GM23338 (cell line): ENCODE results near the gene PRC1. TPM values are rescaled to one million over a fixed set of nuclear protein-coding genes. Genes with fewer than 3 reads are reported as not detected.

Source experiments
- ATAC-seq: fragments of 200-7000 bp; cut with Tn5 transposase; 3 replicates; pipeline ENCODE4 v1.9.1; 2020
- DNase-seq: peaks from one replicate; pipeline ENCODE4 v3.0.0-alpha.2; 2015; ENCODE audit warnings: low spot score
- H2AFZ ChIP-seq: fragments of 200-600 bp; sonication (generic); 2 replicates; pipeline ENCODE4 v1.8.0; 2016; ENCODE audit warnings: antibody characterized with exemption, mild to moderate bottlenecking, moderate library complexity
- H3F3A ChIP-seq: fragments of 200-600 bp; sonication (generic); replicated peaks from 2 replicates; pipeline ENCODE4 v1.8.0; 2017; ENCODE audit warnings: antibody characterized with exemption, mixed run types, low read depth
- H3K27ac ChIP-seq: fragments of 200-600 bp; sonication (generic); 2 replicates; pipeline ENCODE4 v1.6.1; 2016; ENCODE audit warnings: low read depth
- H3K27me3 ChIP-seq: fragments of 200-600 bp; sonication (generic); 2 replicates; pipeline ENCODE4 v1.8.0; 2016; ENCODE audit warnings: mild to moderate bottlenecking, mixed run types, moderate library complexity; ENCODE audit not compliant: insufficient read depth
- H3K36me3 ChIP-seq: fragments of 200-600 bp; sonication (generic); 2 replicates; pipeline ENCODE4 v1.8.0; 2016; ENCODE audit warnings: mild to moderate bottlenecking; ENCODE audit not compliant: insufficient read depth
- H3K4me1 ChIP-seq: fragments of 200-600 bp; sonication (generic); 2 replicates; pipeline ENCODE4 v1.8.0; 2016; ENCODE audit warnings: mild to moderate bottlenecking, moderate library complexity; ENCODE audit not compliant: insufficient read depth
- H3K4me2 ChIP-seq: fragments of 200-600 bp; sonication (generic); 2 replicates; pipeline ENCODE4 v1.7.1; 2017; ENCODE audit warnings: mixed run types
- H3K4me3 ChIP-seq: fragments of 200-600 bp; sonication (generic); 2 replicates; pipeline ENCODE4 v1.6.1; 2016; ENCODE audit warnings: mixed run types
- H3K79me2 ChIP-seq: fragments of 200-600 bp; sonication (generic); replicated peaks from 2 replicates; pipeline ENCODE4 v1.8.0; 2017; ENCODE audit warnings: mild to moderate bottlenecking; ENCODE audit not compliant: insufficient read depth
- H3K9me2 ChIP-seq: fragments of 200-600 bp; sonication (generic); 2 replicates; pipeline ENCODE4 v1.8.0; 2017; ENCODE audit not compliant: insufficient read depth
- H4K20me1 ChIP-seq: fragments of 200-600 bp; sonication (generic); replicated peaks from 2 replicates; pipeline ENCODE4 v1.8.0; 2017; ENCODE audit warnings: mild to moderate bottlenecking; ENCODE audit not compliant: insufficient read depth
- H3K27ac Mint-ChIP-seq: 2 replicates; pipeline ENCODE4 v1.8.0; 2020; ENCODE audit warnings: inconsistent platforms, mild to moderate bottlenecking, moderate library complexity, mixed read lengths
- H3K27me3 Mint-ChIP-seq: 3 replicates; pipeline ENCODE4 v1.8.0; 2022; ENCODE audit warnings: low read depth, mild to moderate bottlenecking, moderate library complexity, mixed read lengths, inconsistent platforms; ENCODE audit not compliant: insufficient read depth, poor library complexity
- H3K36me3 Mint-ChIP-seq: 3 replicates; pipeline ENCODE4 v1.8.0; 2021; ENCODE audit warnings: low read depth, mild to moderate bottlenecking, inconsistent platforms, moderate library complexity, mixed read lengths
- H3K4me1 Mint-ChIP-seq: 3 replicates; pipeline ENCODE4 v1.8.0; 2020; ENCODE audit warnings: mild to moderate bottlenecking, inconsistent platforms, mixed read lengths
- H3K4me3 Mint-ChIP-seq: 3 replicates; pipeline ENCODE4 v1.8.0; 2021; ENCODE audit warnings: moderate library complexity, mild to moderate bottlenecking, inconsistent platforms, mixed read lengths
- H3K9me3 Mint-ChIP-seq: 3 replicates; pipeline ENCODE4 v1.8.0; 2020; ENCODE audit warnings: moderate library complexity, mild to moderate bottlenecking, inconsistent platforms, mixed read lengths
- JUNB ChIP-seq: IDR thresholded peaks from one replicate; pipeline ENCODE4 v1.6.1; 2016; ENCODE audit warnings: antibody characterized with exemption; ENCODE audit not compliant: unreplicated experiment
- STAT1 ChIP-seq: IDR thresholded peaks from one replicate; pipeline ENCODE4 v1.6.1; 2016; ENCODE audit warnings: antibody characterized with exemption; ENCODE audit not compliant: unreplicated experiment
- ZNF114 ChIP-seq: fragments of 250-450 bp; sonication (Bioruptor Pico); IDR thresholded peaks from 2 replicates; pipeline ENCODE4 v1.5.0; 2020; ENCODE audit warnings: mild to moderate bottlenecking, moderate library complexity
- ZNF331 ChIP-seq: fragments of 250-450 bp; sonication (Bioruptor Pico); IDR thresholded peaks from 2 replicates; pipeline ENCODE4 v1.5.0; 2020; ENCODE audit warnings: low read depth, mild to moderate bottlenecking, moderate library complexity
- ZNF462 ChIP-seq: fragments of 250-450 bp; sonication (Bioruptor Pico); IDR thresholded peaks from 2 replicates; pipeline ENCODE4 v1.5.0; 2020; ENCODE audit warnings: mild to moderate bottlenecking, moderate library complexity
- polyA plus RNA-seq: library from polyadenylated mRNA; unstranded; fragments of >200 nt; fragmentation: Nextera tagmentation; extraction: Ambion mirVana; gene quantifications from 2 replicates; pipeline ENCODE4 v1.2.1, GENCODE V29; 2016
- total RNA-seq: library from RNA; depleted of rRNA; stranded (reverse); fragments of >200 nt; shearing (Covaris generic); gene quantifications from 2 replicates; pipeline ENCODE4 v1.2.3, GENCODE V29; 2014

PRC1 gene
- total and polyA plus RNA-seq, 2 experiments from 2014 or later, result 102 to 150 TPM

GRCh38 chr15:90982135-90982534, 12.2 kb downstream of the PRC1 start (continued):
- TF ChIP-seq ZNF462 (CRISPR knock-in tag) (no peak), STAT1 (no peak), ZNF331 (CRISPR knock-in tag) (no peak), ZNF114 (CRISPR knock-in tag) (no peak)

DNA sequence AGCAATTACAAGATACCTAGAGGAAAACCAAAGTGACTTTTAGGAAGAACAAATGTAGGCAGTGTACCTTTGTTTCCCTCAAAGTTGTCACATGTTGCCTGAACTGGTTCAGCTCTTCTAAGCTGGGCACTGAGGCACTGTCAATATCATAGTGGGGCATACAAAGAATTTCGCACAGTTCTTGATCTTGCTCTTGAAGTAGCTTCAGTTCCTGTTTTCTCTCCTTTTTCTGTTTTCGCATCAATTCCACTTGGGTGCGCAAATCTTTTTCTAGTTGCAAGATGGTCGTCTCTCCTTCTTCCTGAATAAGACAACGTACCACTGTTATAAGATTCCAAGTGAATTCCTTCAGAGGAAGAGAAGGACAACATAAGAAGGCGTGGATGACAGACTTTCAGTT, 12.7 kb downstream of the PRC1 start:
- peaks cover 66% of the 10 kb centered on the region for H3K36me3 ChIP-seq
- no peak for TF ChIP-seq STAT1
- TF ChIP-seq ZNF462 (CRISPR knock-in tag), result no peak
- TF ChIP-seq ZNF331 (CRISPR knock-in tag), result no peak
- TF ChIP-seq JUNB, result no peak
- H3K36me3 Mint-ChIP-seq, result peaks cover 81% of the 10 kb centered on the region

More for the DNA sequence above, 12.7 kb downstream of the PRC1 start:
- no peak overlapping the region for H3K27ac Mint-ChIP-seq
- peaks cover 34% of the 10 kb centered on the region for H3K79me2 ChIP-seq
- H3K4me2 ChIP-seq, result no peak overlapping the region
- no peaks in the 10 kb centered on the region for H3K9me2 ChIP-seq
- no peak overlapping the region for H2AFZ ChIP-seq
- H3K27ac ChIP-seq, result no peak overlapping the region
- H3K9me3 Mint-ChIP-seq, result no peaks in the 10 kb centered on the region
- H4K20me1 ChIP-seq, result peaks cover 23% of the 10 kb centered on the region
- H3K4me3 ChIP-seq, result no peak overlapping the region
- H3K27me3 Mint-ChIP-seq, result no peaks in the 10 kb centered on the region
- H3K4me3 Mint-ChIP-seq, result no peak overlapping the region
- DNase-seq, result no peak
- no peaks in the 10 kb centered on the region for H3K27me3 ChIP-seq
- no peak for ATAC-seq
- no peaks in the 10 kb centered on the region for H3F3A ChIP-seq
- no peaks in the 10 kb centered on the region for H3K4me1 Mint-ChIP-seq
- no peaks in the 10 kb centered on the region for H3K4me1 ChIP-seq
